ENCODE results near the gene POMGNT1.

Gene POMGNT1

DNA sequence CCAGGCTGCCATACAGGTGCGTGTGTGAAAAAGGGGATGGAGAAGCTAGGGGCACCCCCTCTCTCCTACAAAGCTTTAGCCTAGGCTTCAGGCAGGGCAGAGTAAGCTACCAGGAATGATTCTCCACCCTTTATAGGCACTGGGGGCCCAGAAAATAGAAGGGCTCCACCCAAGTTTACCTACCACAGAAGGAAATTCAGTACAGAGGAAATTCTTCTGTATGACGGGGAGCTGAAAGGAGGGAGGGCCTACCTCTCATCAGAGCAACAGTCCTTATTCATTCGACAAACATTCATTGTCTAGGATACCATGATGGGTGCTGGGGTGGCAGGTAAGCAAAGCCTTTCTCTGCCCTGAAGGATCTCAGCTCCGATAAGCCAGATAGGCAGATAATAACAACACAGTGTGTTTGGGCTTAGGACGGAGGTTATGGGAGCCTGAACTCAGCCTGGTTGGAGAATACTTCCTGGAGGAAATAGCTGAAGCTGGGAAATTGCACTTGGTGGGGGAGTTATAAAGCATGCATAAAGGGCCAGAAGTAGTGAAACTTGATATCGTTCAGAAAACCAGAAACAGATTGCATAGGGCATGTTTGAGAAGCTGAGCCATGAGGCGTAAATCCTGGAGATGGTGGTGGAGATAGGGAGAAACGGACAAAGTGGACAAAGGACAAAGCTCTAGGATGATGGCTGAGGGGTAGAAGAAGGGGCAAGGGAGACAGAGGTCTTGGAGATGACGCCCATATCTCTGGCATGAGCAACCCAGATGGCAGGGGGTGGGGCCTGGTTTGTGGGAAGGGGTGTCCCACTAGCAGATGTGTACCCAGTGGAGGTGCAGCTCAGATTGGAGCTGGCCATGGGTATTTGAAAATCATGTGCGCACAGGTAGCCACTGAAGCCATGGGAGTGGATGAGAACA is 16.6 kb downstream of the POMGNT1 start:
- no peak for DNase-seq

GRCh38 chr1:46180082-46180616 is 18.1 kb downstream of the POMGNT1 start:
- no peak for DNase-seq

DNA sequence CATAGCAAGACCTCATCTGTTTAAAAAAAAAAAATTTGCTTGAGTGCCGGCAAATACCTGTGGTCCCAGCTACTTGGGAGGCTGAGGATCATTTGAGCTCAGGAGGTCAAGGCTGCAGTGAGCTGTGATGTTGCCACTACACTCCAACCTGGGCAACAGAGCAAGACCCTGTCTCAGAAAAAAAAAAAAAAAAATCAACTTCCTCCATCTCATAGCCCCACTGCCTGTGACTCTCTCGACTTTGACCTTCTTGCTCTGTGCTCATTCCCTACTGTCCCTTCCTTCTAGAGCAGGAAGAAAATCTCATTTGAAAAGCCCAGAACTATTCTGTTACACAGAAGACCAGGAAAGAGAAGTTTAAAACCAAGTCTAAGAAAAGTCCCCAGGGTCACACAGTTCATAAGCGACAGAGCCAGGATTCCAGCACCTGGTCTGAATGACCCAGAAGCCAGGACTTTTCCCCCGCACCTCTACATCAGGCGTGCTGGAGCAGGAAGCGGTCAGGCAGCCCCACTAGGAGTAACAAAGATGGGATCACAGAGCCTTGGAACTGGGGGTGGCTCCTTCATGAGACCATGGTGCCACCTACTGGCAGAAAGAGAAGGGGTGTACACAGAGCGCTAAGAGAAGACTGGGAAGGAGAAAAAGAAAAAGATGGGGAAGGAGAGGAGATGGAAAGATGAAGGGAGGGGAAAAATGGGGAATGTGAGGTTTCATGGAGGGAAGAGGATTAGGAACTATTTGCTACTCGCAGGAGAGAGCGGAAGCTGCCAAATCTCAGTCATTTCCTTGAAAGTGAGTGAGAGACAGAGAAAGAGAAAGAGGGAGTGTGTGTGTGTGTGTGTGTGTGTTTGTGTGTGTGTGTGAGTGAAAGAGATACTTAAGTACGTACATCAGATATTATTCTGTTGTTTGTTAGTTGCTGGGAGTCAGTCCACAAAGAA is 18.8 kb downstream of the POMGNT1 start:
- DNase-seq: peak; percentile 70

GRCh38 chr1:46176211-46176865 is 21.9 kb downstream of the POMGNT1 start, which contains the start of gene P3R3URF:
Gene P3R3URF (minus strand): TSS chr1:46176488. CDS start chr1:46176471, 17 bp downstream.
- no peak for DNase-seq

- DNase-seq: no peak
Measured at GRCh38 chr1:46175243-46175642, 23.0 kb downstream of the POMGNT1 start.

DNA sequence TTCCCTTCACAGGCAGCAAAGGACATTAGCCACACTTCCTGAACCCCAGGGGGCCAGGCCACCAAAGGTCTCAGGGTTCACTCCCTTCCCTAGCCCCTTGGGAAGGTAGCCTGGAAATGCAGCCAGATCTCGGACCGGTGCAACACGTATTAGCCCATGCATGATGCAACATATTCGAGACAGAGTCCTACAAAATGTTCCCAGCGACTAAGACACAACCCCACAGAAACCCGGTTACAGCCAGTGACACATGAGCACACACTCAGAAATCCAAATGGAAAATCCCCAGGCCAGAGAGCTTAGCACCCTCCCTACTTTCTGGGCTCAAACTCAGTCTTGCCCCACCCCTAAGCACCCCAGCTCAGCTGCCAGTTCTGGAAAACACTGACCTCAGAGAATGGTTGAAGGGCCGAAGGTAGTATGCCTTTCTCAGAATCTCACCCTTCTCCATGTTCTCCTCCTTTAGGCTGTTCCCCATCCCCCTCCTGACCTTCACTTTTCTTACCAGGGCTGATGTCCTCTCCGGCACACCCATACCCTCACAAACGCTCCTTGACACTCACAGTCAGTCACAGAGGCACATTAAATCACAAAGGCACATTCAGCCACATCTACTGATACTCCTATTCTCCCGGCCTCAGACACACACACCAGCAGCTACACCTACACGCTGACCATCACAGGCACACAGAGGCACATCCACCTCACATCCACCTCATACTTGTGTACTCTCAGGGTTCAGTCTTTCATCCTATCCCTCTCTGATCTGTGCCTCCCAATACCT is 23.6 kb downstream of the POMGNT1 start, which contains the start of gene TSPAN1:
TSS of gene TSPAN1 (plus strand) at position 640 of the 784 bp plus-strand sequence. CDS start 6,021 bp downstream, outside the sequence.
- no peak for DNase-seq

GRCh38 chr1:46173361-46173856 is 24.8 kb downstream of the POMGNT1 start:
- DNase-seq: no peak

- DNase-seq: no peak
Measured at GRCh38 chr1:46172321-46172720, 25.9 kb downstream of the POMGNT1 start.

DNA sequence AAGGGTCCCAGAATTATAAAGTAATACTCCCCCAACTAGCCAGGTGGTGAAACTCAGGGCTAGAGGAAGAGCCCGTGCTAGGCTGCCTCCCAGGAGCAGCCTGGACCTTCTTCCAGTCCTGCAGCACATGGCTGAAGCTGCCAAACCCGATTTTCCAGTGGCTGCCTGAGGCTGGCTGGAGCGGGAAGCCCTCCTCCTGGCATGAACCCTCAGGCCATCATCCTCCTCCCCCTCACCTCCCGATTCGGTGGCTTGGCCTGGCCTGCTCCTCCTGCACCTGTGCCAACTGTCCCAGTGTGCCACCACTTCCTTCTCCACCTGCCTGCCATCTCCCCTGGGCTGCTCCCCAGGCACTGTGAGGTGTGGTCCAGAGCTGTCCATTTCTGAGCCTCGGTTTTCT is 26.4 kb downstream of the POMGNT1 start:
- no peak for DNase-seq

- DNase-seq: no peak
Measured at GRCh38 chr1:46171351-46171750, 26.9 kb downstream of the POMGNT1 start.

GRCh38 chr1:46169811-46170454 is 28.3 kb downstream of the POMGNT1 start:
- no peak for DNase-seq

GRCh38 chr1:46168477-46168876 is 29.8 kb downstream of the POMGNT1 start:
- DNase-seq: no peak

- peak; percentile 70 for DNase-seq
Measured at GRCh38 chr1:46166521-46167462, 31.4 kb downstream of the POMGNT1 start.

DNA sequence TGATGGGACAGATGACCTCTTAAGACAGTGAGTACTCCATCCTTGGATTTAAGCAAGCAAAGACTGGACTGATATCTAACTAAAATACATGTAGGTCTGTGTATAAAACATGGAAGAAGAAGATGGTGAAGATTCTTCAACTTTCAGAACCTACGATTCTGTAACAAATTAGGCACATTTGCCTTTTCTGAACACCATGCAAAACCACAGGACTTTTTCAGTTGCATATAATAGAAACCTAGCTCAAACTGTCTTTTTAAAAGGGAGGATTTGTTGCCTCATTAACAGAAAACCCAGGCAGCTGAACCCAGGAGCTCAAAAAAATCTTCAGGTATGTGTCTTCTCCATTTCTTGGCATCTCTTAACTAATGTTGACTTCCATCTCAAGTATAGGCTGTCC is 38.0 kb downstream of the POMGNT1 start:
- no peak for DNase-seq

GRCh38 chr1:46159516-46159915 is 38.7 kb downstream of the POMGNT1 start:
- no peak for DNase-seq

GRCh38 chr1:46158312-46159281 is 39.6 kb downstream of the POMGNT1 start:
- DNase-seq: no peak

DNA sequence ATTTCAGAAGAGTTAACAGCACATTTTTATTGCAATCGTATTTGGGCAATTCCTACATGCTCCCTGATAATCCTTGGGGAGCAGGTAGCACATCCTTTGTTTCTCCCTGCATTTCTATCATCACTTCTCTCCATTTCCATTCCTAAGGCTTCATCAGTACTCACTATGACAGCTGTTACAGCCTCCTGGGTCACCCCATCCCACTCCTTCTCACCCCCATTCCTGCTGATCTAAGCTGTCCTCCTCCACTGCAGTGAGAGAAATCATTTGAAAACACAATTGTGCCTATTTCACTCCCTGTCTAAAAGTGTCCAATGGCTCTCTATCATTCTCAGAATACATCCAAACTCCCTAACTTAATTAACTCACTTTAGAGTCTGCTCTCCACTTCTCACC is 40.3 kb downstream of the POMGNT1 start:
- DNase-seq: no peak

- no peak for DNase-seq
Measured at GRCh38 chr1:46153732-46154131, 44.5 kb downstream of the POMGNT1 start.

All from activated CD8-positive, alpha-beta memory T cell treated with anti-CD3 and anti-CD28 coated beads, Interleukin-2, amount 50 U/mL, for 48 hours (primary cell).